GM18868 (cell line): ENCODE measurements around the gene MYO1A.
A peak's percentile ranks its signal among the peaks of the same experiment; 100 is the strongest.
"Not testable (repeated sequence)": the region's sequence is repeated elsewhere in the genome, so short reads cannot be mapped to it uniquely, and the experiment has no call there.

Experiments
- ATAC-seq: cut with Tn5 transposase; IDR thresholded peaks from one replicate; pipeline ENCODE4 v1.9.1; 2021; ENCODE audit warnings: mild to moderate bottlenecking, moderate library complexity; ENCODE audit not compliant: unreplicated experiment

The MYO1A gene

GRCh38 chr12:57048423-57049118 is 1.4 kb downstream of the MYO1A start:
- ATAC-seq = no peak

DNA sequence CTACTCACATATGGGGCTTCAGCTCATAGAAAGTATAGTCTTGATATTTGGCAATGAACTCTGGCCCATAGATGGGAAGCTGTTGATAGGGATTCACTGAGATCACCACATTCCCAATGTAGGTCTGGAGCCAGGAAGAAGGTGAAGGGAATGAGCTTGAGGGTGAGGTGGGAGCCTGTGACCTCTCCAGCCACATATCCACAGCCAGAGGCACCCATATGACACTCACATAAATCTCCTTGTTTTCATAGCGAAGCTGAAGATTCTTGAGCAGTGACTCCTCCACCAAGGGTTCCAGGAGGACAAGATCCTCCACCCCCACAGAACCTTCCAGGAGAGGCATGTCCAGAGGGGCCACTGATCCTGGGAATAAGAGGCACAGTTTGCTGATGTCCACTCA is 1.9 kb downstream of the MYO1A start:
- ATAC-seq = no peak

- no peak for ATAC-seq
These were observed 2.7 kb downstream of the MYO1A start for GRCh38 chr12:57046947-57047890.

- ATAC-seq = no peak
These were observed 3.7 kb downstream of the MYO1A start for GRCh38 chr12:57046086-57046791.

- no peak for ATAC-seq
These were observed 5.0 kb downstream of the MYO1A start for GRCh38 chr12:57044889-57045288.

DNA sequence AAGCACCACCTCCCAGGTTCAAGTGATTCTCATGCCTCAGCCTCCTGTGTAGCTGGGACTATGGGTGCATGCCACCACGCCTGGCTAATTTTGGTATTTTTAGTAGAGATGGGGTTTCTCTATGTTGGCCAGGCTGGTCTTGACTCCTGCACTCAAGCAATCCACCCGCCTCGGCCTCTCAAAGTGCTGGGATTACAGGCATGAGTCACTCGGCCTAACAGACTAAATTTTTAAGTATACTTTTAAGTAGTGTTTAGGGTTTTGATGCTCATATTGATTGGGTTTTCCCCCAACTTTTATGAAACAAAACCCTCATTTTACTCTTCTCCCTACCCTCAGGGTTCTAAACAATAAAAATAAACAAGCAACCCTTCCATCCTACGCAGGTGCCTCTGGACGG is 5.5 kb downstream of the MYO1A start:
- no peak for ATAC-seq

GRCh38 chr12:57042695-57043094 is 7.2 kb downstream of the MYO1A start:
- ATAC-seq = no peak

DNA sequence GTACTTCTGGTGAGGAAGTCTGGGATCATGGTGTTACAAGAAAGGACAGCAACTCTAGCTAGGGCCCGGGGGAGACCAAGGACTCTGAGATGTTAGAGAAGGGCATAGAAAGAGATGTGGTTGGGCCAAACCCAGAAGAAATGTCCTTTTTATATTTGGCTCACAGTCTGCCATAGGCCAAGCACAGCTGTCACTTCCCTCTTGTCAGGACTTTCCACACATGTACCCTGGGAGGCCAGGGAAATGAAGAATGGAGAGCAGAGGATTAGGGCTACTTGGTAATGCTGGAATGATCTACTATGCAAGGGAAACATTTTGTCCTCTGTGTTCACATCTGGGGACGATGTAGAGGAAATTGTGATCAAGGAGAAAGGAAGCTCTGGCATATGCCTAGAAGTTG is 9.2 kb downstream of the MYO1A start:
- no peak for ATAC-seq

DNA sequence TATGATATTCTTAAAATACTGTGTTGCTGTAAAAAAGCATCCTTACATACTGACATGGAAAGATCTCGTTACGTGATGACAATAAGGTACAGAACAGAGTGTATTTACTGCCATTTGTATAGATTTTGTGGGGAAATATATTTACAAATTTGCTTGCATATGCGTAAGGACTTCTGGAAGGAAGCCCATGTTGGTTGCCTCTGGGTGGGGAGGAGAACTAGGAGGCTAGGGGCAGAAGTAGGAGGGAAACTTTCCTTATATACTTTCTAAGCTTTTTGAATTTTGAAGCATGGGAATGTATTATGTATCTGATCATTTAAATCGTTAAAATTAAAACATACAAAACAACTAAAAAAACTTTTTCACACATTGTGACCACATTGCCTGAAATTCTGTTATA is 9.7 kb downstream of the MYO1A start:
- no peak for ATAC-seq

DNA sequence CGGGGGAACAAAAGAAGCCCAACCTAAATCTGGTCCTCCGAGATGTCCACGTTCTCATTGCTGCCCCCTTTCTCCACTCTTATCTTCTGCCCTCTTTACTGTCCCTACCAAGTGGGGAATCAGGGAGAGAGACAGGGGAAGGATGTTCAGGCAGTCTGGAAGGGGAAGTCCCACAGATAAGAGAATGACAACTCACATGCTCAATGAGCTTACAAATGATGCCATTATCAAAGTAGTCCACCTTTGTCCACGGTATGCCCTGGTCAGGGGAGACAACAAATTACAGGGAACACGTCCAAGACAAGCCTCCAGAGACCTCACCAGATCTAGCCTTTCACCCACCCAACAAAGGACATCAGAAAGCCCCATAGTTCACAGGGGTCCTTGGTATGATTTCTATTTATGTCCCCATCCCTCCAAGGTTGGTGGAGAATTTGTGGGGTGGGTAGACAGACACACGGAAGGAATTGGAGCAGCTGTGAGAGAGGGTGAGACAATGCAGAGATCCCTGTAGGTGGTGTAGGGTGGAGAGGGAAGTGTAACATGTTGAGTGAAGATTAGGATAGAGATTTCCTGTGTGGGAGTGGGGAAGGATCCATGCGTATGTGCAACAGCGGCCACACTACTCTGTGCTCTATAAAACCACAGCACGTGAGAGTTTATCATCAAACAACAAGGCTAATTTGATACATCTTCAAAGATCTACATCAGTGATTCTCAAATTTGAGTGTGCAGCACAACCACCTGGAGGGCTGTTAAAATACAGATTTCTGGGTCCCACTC is 10.7 kb downstream of the MYO1A start:
- no peak for ATAC-seq

DNA sequence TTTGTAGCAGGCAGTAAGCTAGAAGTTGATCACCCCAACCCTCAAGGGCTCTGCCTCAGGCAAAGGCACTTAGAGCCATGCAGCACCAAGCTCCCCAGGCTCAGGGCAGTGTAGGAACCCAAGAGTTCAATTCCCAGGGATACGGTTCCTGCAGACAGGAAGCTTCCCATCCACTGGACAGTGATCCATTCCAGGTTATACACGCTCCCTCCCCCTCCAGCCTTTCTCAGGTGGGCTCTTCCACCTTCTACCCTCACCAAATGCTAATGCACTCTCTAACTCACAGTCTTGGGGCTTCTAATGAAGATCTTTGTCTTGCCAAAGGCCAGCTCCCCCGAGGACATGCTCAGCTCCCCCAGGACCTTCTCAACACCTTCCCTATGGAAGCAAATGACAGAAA is 12.7 kb downstream of the MYO1A start:
- no peak for ATAC-seq

DNA sequence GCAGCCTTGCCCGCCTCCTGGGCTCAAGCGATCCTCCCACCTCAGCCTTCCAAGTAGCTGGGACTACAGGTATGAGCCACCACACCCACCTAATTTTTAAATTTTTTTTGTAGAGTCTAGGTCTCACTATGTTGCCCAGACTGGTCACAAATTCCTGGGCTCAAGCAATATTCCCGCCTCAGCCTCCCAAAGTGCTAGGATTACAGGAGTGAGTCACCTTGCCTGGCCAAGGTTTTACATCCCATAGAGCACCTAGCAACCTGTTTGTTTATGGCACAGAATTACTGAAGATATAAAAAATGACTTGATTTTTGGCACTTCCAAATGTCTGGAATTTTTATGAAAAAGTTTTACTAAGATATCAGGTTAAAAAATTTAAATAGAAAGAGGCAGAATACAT is 16.5 kb downstream of the MYO1A start:
- no peak for ATAC-seq

DNA sequence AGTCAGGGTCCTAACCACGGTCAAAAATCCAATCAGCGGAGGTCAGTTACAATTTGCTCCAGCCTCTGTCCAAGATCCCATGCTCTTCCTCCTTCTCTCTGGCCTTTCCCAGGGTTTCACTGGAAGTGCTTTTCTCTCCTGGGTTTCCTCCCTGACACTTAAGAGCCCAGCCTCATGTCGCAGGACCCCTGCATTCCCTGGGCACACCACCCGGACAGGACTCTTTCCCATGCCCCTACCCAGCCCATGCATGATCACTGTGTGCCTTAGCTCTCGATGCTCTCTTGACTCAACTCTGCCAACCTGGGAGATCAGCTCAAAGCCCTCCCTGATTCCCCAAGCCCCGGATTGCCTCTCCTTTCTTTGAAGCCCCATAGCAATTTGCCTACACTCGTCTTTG is 18.1 kb downstream of the MYO1A start:
- ATAC-seq = no peak

DNA sequence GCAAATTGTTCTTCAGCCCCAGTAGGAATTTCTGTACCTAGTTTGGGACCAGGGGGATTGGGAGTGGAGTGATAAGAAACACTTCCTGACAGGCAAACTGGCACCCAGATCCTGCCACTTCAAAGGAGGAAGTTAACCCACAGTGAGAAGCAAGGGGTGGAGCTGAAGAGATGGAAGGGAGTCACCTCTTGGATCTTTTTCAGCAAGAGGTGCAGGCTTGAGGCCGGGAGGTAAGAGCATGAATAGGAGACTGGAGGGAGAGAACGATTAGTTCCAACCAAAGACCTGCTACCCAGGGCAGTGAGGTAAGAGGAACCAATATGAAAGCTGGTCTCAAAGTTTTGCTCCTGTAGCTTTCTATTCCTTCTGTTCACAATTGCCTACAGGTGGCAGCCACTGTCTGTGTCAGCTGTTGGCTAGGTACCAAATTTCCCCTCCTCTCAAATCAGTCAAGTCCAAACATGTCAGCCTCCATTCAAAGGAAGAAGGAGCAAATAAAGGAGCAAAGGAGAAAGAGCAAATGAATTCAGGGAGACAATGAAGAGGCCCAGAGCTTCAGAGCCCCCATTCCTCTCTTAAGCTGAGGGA is 18.7 kb downstream of the MYO1A start:
- peak; percentile 70 for ATAC-seq

DNA sequence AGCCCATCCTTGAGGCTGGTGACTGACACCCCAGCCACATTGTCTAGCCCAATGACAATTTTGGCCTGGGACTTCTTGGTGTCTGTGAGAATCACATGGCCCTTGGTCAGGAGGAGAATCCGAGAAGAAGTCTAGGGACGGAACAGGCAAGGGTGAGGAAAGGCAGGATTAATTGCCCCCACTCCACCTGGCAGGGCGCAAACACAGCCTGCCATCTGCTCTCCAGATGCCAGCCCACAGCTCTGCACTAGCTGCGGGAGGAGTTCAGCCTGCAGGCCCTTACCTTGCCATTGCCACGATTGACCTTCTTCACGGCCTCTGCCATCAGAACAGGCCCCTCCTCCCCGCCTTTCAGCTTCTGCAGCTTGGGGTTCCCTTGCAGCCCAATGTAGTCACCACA is 20.5 kb downstream of the MYO1A start:
- no peak for ATAC-seq

DNA sequence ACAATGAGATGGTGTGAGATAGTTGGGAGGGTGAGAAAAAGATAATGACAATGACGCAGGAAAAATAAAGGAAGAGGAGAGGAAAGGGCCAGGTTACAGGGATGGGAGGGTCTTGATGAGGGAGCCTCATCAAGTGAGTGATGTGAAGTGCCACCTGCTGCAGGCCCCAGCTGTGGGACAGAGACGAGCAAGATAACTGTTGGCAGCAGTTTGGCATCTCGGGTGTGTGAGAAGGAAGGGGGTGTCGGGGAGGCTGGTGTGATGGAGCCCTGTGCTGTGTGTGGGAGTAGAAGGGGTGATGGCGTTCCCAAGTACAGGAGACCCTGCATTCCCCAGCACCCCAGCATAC is 22.1 kb downstream of the MYO1A start:
- no peak for ATAC-seq

DNA sequence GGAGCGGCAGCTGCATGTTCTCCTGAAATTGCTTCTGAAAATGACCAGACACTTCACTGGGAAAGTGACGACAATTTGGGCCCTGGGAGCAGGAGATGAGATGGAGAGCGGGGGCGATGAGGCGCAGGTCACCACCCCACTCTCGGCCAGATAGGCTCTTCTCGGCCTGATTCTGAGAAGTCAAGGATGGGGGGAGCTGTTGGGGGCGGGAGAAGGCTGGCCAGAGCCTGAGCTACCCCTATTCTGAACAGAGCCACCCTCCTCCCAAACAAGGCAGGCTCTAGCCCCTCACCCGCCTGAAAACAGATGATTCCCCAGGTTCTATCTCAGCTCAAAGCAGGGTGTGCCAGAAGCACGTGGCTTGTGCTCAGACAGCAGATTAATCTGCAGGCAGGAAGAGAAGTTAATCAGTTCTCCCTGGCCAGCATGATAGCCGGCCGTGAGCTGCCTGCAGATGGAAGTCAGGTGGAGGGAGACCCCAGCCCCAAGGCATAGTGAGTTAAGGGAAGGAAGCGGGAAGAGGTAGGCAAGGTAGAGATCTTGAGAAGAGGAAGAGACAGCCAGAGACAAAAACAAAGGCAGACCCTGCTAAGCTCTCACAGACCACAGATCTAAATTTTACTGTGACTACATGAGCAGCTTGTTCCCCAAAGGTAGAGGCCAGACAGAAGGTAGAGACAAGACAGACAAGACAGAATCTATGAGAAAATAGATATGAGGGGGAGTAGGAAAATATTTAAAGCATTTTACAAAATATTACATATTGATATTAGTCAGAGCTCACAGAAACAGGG is 22.7 kb downstream of the MYO1A start:
- no peak for ATAC-seq

DNA sequence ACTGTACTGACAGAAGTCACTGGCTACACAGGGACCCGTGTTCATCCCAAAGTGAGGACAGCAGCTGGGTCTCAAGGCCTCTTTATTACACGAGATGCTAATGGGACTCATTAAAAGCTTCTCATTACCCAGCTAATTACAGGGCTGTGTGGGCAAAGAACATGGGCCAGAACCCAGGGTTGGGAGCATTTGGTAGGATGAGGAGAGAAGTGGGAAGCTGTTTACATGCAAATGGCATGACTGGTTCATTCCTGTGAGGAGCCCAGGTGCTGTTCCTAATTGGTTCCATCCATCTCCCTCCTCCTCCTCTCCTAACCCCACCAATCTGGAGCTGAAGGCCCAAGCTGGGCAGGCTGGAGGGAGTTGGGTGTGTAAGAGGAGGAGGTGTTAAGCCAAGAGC is 24.7 kb downstream of the MYO1A start:
- ATAC-seq = no peak

DNA sequence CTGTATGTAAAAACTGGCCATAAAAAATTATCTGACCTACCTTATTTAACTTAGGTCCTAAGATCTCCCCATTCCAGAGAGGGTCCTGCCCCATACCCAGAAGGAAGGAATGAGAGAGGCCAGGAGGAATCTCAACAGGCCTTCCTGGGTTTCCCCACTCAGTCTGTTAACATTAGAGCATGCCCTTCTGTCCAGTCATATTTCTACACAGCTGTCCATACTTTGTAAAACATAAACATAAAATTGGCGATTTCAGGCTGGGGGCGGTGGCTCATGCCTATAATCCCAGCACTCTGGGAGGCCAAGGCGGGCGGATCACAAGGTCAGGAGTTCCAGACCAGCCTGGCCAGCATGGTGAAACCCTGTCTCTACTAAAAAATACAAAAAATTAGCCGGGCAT is 27.6 kb downstream of the MYO1A start:
- ATAC-seq = not testable (repeated sequence)
